Psoas muscle (tissue), 8 donors: ENCODE measurements around the gene CMYA5. TPM values are rescaled to one million over a fixed set of nuclear protein-coding genes. Genes with fewer than 3 reads are reported as not detected.

Experiments used
- ATAC-seq, 4 donors: fragments of 200-7000 bp; cut with Tn5 transposase; one replicate each; pipeline ENCODE4 v1.9.1; 2020; ENCODE audit warnings: moderate library complexity in 3 of 4, mild to moderate bottlenecking in 2 of 4
- DNase-seq, 2 donors: peaks; one replicate each; pipeline ENCODE4 v3.0.0-alpha.2; 2020
- H3K27ac ChIP-seq: fragments of 200-600 bp; one replicate; pipeline ENCODE4 v1.8.0; 2022
- H3K27me3 ChIP-seq, 3 donors: fragments of 200-600 bp in 1 of 3; one replicate each; pipeline versions ENCODE4 v1.6.1 to v1.8.0; 2013 to 2022; ENCODE audit warnings: low read length in 2 of 3, mild to moderate bottlenecking in 2 of 3, moderate library complexity in 1 of 3; ENCODE audit not compliant: insufficient read depth in 3 of 3
- H3K36me3 ChIP-seq, 2 donors: fragments of 200-600 bp in 1 of 2; one replicate each; pipeline versions ENCODE4 v1.6.1 to v1.8.0; 2013 to 2022; ENCODE audit warnings: low read depth in 1 of 2, mild to moderate bottlenecking in 1 of 2, moderate library complexity in 1 of 2; ENCODE audit not compliant: insufficient read depth in 1 of 2
- H3K4me1 ChIP-seq: fragments of 200-600 bp; one replicate; pipeline ENCODE4 v1.8.0; 2022
- H3K4me3 ChIP-seq: fragments of 200-600 bp; one replicate; pipeline ENCODE4 v1.8.0; 2022; ENCODE audit warnings: mild to moderate bottlenecking
- H3K9me3 ChIP-seq: fragments of 200-600 bp; one replicate; pipeline ENCODE4 v1.8.0; 2022
- CTCF ChIP-seq: fragments of 200-600 bp; IDR thresholded peaks from one replicate; pipeline ENCODE4 v1.8.0; 2022; ENCODE audit warnings: antibody characterized with exemption
- WGBS, 3 donors: extraction: QIAGEN DNeasy Blood & Tissue Kit; methylation state at CpG; one replicate each; pipeline versions ENCODE4 v1.1.6 to v1.1.7; 2013; 5-methylcytosine and 5-hydroxymethylcytosine counted together
- intact Hi-C, 2 donors: fragments of 100-400 bp; cut with DNase I; formaldehyde crosslinking; loops; one replicate each; pipeline versions ENCODE4 v1.11.0 to v1.14.2; 2022
- polyA plus RNA-seq, 3 donors: library from polyadenylated mRNA; stranded (reverse); fragments of 200-250 nt; gene quantifications; one replicate each; pipeline ENCODE4 v1.2.3, GENCODE V29; 2013
- total RNA-seq, 4 donors: library from RNA; stranded (reverse); fragmentation: NEBNext Ultra II Directional in 2 of 4; extraction: Animal tissue kit (Norgen Biotek cat#: 25700) in 2 of 4; gene quantifications; one replicate each; pipeline versions ENCODE4 v1.2.1 to v1.2.4, GENCODE V29; 2021 to 2023
- donor health status: healthy with polysubstance abuse.
- donor health status: DM: no; HTN: no; CAD: no; lungs with moderate emphysema.
- donor health status: Bipolar disorder and iron deficiency.
- donor health status: healthy.
- donor health status: DM: yes; HTN: yes; CAD: no.
- donor health status: DM: no; HTN: no; CAD: no.
- donor health status: DM: no; HTN: no; CAD: no.
- donor health status: DM: yes; HTN: yes; CAD: no.

CMYA5 gene
- total and polyA plus RNA-seq, 7 donors: 290 to 1,472 (median 1,216) TPM

DNA sequence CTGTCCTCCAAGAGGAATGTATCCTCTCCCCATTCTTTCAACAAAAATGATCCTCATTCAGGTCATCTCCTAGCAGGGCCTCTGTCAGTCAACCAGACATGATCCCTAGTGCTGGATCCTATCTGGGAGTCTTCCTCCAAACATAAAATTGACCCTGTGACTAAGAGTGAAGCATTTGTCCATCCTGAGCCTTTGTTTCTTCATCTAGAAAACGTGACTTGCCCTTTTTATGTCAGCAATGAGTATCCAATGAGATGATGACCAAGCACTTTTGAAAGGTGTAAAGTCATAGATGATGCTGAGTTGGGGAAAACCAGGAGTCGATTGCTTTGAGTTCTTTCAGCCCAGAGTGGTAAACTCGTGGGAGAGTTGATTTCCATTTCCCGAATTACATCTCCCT, 143.3 kb downstream of the CMYA5 start:
- intact Hi-C loops: no loop called here
- TF ChIP-seq CTCF: no peak
- no peaks in the 10 kb centered on the region for H3K9me3 ChIP-seq
- WGBS, 3 donors: 78 to 93% (median 83%) methylated on average over 4 of the region's 4 CpGs
- no peaks in the 10 kb centered on the region for H3K27me3 ChIP-seq
- peaks cover 39% of the 10 kb centered on the region for H3K4me1 ChIP-seq
- DNase-seq (no peak), ATAC-seq (peak in 3 of 4 donors; percentile 42 to 67 (median 64))
- H3K27ac ChIP-seq: peak overlapping the region; percentile 75
- no peak overlapping the region for H3K4me3 ChIP-seq
- no peaks in the 10 kb centered on the region for H3K36me3 ChIP-seq

DNA sequence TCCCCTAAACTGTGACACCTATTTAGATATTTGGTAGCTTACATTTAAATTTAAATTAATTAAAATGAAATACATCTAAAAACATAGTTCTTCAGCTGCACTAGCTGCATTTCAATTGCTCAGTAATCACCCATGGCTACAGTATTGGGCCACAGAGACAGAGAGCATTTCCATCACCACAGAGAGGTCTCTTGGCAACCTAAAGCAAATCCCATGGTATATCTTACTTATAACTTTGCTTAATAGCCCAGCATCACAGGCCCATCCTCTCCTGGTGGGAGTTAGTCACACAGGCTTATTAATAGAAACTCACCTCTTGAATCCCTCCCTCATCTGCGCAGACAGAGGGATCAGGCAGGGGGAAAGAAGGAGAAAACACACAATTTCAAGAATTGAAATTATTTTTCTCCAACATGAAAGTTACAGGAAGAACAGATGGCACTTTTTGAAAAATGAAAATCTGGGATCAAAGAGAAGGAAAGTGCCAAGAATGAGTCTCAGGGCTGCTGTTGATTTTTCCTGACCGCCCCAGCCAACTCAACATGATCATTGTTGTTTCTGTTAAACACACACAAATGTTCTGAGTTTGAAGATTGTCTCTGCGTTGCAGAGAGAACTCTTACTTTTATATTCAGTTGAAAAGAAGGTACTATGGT, 144.6 kb downstream of the CMYA5 start:
- Histone ChIP-seq H3K9me3 (no peaks in the 10 kb centered on the region), H3K36me3 (no peaks in the 10 kb centered on the region), H3K4me3 (no peak overlapping the region), H3K27ac (peak overlapping the region; percentile 1), H3K4me1 (peaks cover 47% of the 10 kb centered on the region), H3K27me3 (no peaks in the 10 kb centered on the region)
- ATAC-seq: no peak
- no peak for TF ChIP-seq CTCF
- WGBS, 3 donors: 66 to 85% (median 73%) methylated on average over 3 of the region's 3 CpGs
- intact Hi-C loops: no loop called here
- no peak for DNase-seq

DNA sequence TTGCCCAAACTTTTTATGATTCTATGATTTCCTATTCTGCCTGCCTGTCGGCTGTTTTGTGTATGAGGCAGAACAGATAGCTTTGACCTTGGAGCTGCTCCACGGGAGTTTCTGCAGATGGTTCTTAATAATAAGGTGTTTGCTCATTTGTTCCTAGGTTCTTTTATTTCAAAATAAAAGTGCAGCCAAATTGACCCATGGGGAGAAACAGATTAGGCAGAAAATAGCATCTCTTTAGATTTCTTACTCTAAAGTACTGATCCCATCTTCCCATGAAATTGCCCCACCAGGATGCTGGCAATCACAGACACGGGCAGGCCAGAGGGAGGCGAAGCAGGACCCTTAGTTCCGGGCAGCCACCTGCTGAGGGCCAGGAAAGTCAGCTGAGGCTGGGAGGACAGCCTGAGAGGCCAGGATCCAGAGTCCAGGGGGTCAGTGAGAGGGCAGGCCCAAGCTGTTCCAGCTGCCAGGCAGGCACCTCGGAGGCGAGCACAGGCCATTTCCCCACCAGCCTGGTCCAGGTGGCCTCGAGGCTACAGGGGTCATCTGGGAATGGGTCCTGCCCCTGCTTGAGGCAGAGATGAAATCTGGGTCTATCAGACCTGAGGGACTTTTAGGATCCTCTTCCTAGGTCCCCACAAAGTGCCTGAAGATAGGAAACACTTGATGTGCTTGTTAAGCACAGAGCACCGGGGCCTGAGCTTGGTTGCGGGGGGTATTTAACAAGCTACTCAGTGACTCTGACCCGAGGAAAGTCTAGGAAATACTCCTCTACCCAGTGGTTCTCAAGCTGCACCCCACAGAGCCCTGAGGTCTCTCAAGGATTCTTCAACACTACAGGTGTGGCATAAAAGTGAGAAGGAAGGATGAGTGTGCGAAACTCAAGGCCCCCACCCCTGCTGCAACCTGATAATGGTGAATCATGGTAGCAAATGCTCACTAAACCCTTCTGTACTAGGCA, 145.4 kb downstream of the CMYA5 start:
- TF ChIP-seq CTCF: no peak
- Histone ChIP-seq H3K27ac (peak overlapping the region; percentile 1), H3K4me1 (peaks cover 47% of the 10 kb centered on the region), H3K27me3 (no peaks in the 10 kb centered on the region), H3K9me3 (no peaks in the 10 kb centered on the region), H3K36me3 (no peaks in the 10 kb centered on the region), H3K4me3 (no peak overlapping the region)
- intact Hi-C loops: no loop called here
- peak in 3 of 4 donors; percentile 16 to 39 (median 18) for ATAC-seq
- DNase-seq: peak; percentile 40 to 61
- 38 to 54% (median 52%) methylated on average over 12 of the region's 12 CpGs for WGBS, 3 donors

DNA sequence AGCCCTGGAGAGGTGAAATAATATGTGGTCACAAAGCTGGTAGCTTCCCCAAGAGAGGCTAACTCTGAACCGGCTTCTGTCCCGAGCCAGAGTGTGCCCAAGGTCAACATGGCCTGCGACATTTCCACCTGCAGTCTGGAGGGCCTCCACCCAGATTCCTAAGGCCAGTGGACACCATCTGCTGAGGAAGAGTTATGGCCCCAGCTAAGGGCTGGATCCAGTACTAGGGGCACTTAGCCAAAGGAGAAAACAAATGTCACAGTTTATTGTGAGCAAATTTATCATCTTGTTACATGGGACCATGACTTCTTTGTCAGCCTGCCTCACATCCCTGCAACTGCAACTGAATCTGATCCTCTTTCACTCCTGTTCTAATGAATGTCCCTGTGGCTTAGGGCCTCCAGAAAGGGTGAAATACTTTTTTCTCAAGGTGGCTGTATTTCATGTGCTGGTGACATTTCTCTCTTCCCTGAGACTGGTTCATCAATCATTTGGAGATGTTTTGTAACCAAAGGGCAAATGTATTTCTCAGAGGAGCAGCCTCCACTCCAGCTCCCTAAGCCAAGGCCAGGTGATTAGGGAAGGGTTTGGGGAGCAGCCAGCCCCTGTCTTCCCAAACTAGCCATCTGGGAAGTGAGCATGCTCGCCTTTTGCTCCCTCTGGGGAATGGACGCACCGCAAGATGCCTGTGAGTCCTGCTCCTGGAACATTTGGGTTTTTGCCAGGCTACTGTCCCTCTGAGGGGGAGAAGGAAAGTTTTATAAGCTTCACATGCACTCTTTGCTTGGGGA, 148.3 kb downstream of the CMYA5 start:
- WGBS, 3 donors: 18 to 37% (median 23%) methylated on average over 6 of the region's 6 CpGs
- H3K27ac ChIP-seq: peak overlapping the region; percentile 46
- H3K27me3 ChIP-seq: no peaks in the 10 kb centered on the region
- intact Hi-C loops: no loop called here
- no peaks in the 10 kb centered on the region for H3K9me3 ChIP-seq
- no peaks in the 10 kb centered on the region for H3K36me3 ChIP-seq
- ATAC-seq (peak; percentile 31 to 76 (median 73)), DNase-seq (peak; percentile 69 to 82)
- TF ChIP-seq CTCF: no peak
- H3K4me1 ChIP-seq: peaks cover 27% of the 10 kb centered on the region
- H3K4me3 ChIP-seq: no peak overlapping the region
